MCF 10A (cell line): Measurements from ENCODE around the gene FXYD6. TPM values are rescaled to one million over a fixed set of nuclear protein-coding genes. Genes with fewer than 3 reads are reported as not detected.

Source experiments
- BruUV-seq: library from RNA; stranded (reverse); fragments of 400-500 nt; replicated peaks from 2 replicates; lab custom pipeline; 2021; lab: Mats Ljungman, UMichigan
- CTCF ChIA-PET: fragments of 300-600 bp; sonication (Branson Sonifier 250); formaldehyde crosslinking; extraction: SDS; loops from one replicate; lab custom pipeline; 2021; ENCODE audit warnings: antibody characterized with exemption, inconsistent platforms; lab: Yijun Ruan, JAX
- POLR2A ChIA-PET: fragments of 300-600, 350-650 bp; sonication (Branson Sonifier 250); formaldehyde crosslinking; extraction: SDS; loops from one replicate; lab custom pipeline; 2020; ENCODE audit warnings: antibody characterized with exemption, inconsistent platforms; lab: Yijun Ruan, JAX
- DNase-seq: peaks from one replicate; pipeline ENCODE4 v3.0.0-alpha.2; 2018; ENCODE audit not compliant: unreplicated experiment
- H3K27ac Mint-ChIP-seq: one replicate; pipeline ENCODE4 v1.8.0; 2022; ENCODE audit warnings: mild to moderate bottlenecking, low read depth, mixed read lengths; ENCODE audit not compliant: unreplicated experiment
- H3K27me3 Mint-ChIP-seq: one replicate; pipeline ENCODE4 v1.8.0; 2022; ENCODE audit warnings: mixed read lengths; ENCODE audit not compliant: insufficient read depth, unreplicated experiment
- H3K36me3 Mint-ChIP-seq: one replicate; pipeline ENCODE4 v1.8.0; 2022; ENCODE audit warnings: mild to moderate bottlenecking, moderate library complexity, mixed read lengths; ENCODE audit not compliant: insufficient read depth, unreplicated experiment
- H3K4me1 Mint-ChIP-seq: one replicate; pipeline ENCODE4 v1.8.0; 2022; ENCODE audit warnings: mixed read lengths; ENCODE audit not compliant: insufficient read depth, unreplicated experiment
- H3K4me3 Mint-ChIP-seq: one replicate; pipeline ENCODE4 v1.8.0; 2022; ENCODE audit warnings: mild to moderate bottlenecking, moderate library complexity, mixed read lengths; ENCODE audit not compliant: unreplicated experiment
- H3K9me3 Mint-ChIP-seq: one replicate; pipeline ENCODE4 v1.8.0; 2022; ENCODE audit warnings: mixed read lengths; ENCODE audit not compliant: unreplicated experiment
- intact Hi-C: fragments of 100-400 bp; cut with micrococcal nuclease; formaldehyde crosslinking; loops from 2 replicates; pipeline ENCODE4 v1.14.1; 2022
- total RNA-seq: library from RNA; stranded (reverse); gene quantifications from 2 replicates; pipeline ENCODE4 v1.2.3, GENCODE V29; 2022
- TF ChIP-seq, protein P1 (sequence below): fragments of 200-600 bp; IDR thresholded peaks from one replicate; pipeline ENCODE4 v1.8.0; 2022; ENCODE audit warnings: antibody characterized with exemption, mild to moderate bottlenecking; ENCODE audit not compliant: unreplicated experiment

FXYD6 gene
- total RNA-seq, 1 experiment from 2014 or later = not detected

- H3K36me3 Mint-ChIP-seq = no peaks in the 10 kb centered on the region
- peak; percentile 19 for DNase-seq
- H3K4me3 Mint-ChIP-seq = no peak overlapping the region
- H3K4me1 Mint-ChIP-seq = no peaks in the 10 kb centered on the region
- H3K27me3 Mint-ChIP-seq = peaks cover 20% of the 10 kb centered on the region
- no peaks in the 10 kb centered on the region for H3K9me3 Mint-ChIP-seq
- intact Hi-C loops = no loop called here
- no peak overlapping the region for H3K27ac Mint-ChIP-seq
- BruUV-seq = no TSS peak
- POLR2A ChIA-PET = no interaction called here
- TF ChIP-seq, protein P1, sequence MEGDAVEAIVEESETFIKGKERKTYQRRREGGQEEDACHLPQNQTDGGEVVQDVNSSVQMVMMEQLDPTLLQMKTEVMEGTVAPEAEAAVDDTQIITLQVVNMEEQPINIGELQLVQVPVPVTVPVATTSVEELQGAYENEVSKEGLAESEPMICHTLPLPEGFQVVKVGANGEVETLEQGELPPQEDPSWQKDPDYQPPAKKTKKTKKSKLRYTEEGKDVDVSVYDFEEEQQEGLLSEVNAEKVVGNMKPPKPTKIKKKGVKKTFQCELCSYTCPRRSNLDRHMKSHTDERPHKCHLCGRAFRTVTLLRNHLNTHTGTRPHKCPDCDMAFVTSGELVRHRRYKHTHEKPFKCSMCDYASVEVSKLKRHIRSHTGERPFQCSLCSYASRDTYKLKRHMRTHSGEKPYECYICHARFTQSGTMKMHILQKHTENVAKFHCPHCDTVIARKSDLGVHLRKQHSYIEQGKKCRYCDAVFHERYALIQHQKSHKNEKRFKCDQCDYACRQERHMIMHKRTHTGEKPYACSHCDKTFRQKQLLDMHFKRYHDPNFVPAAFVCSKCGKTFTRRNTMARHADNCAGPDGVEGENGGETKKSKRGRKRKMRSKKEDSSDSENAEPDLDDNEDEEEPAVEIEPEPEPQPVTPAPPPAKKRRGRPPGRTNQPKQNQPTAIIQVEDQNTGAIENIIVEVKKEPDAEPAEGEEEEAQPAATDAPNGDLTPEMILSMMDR = no peak
- CTCF ChIA-PET = interaction anchor here (0.6 to 2.2 kb wide), 4 partner anchors 27 to 373 kb away, joined by 3 to 8 read pairs (median 3); no protein-coding TSS in a partner anchor
Observed at GRCh38 chr11:117919781-117920221, 43.3 kb upstream of the FXYD6 start.

DNA sequence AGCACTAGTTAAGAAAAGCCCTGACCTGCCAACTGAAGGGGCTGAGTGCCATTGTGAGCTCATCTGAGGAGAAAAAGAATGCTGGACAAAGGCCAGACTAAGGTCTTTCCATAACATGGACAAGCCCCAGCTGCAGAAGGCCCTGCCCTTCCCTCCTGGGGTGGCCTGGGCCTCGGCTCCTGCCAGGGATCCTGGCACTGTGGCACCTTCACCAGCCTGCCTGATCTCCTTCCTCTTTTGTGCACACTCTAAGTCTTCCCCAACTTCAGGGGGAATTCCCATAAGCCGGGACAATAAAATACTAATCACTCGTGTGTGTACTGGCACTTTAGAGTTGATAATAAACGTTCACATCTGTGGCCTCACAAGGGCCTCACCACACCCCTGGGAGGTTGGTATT is 42.9 kb upstream of the FXYD6 start:
- TF ChIP-seq, protein P1 = no peak
- Mint-ChIP-seq H3K36me3 (no peaks in the 10 kb centered on the region), H3K4me3 (no peak overlapping the region), H3K4me1 (no peaks in the 10 kb centered on the region), H3K27me3 (peaks cover 24% of the 10 kb centered on the region), H3K27ac (no peak overlapping the region), H3K9me3 (no peaks in the 10 kb centered on the region)
- no TSS peak for BruUV-seq
- POLR2A ChIA-PET = no interaction called here
- intact Hi-C loops = no loop called here
- DNase-seq = no peak
- CTCF ChIA-PET = interaction anchor here (0.6 to 2.2 kb wide), 4 partner anchors 28 to 372 kb away, joined by 3 to 8 read pairs (median 3); no protein-coding TSS in a partner anchor

GRCh38 chr11:117918366-117919255 is 42.2 kb upstream of the FXYD6 start:
- intact Hi-C loops = no loop called here
- TF ChIP-seq, protein P1 = no peak
- H3K36me3 Mint-ChIP-seq = no peaks in the 10 kb centered on the region
- BruUV-seq = no TSS peak
- H3K27ac Mint-ChIP-seq = no peak overlapping the region
- CTCF ChIA-PET = interaction anchor here (0.6 to 2.2 kb wide), 3 partner anchors 28 to 371 kb away, joined by 3 to 8 read pairs (median 3); no protein-coding TSS in a partner anchor
- POLR2A ChIA-PET = no interaction called here
- H3K4me3 Mint-ChIP-seq = no peak overlapping the region
- H3K4me1 Mint-ChIP-seq = no peaks in the 10 kb centered on the region
- no peaks in the 10 kb centered on the region for H3K9me3 Mint-ChIP-seq
- DNase-seq = no peak
- peaks cover 24% of the 10 kb centered on the region for H3K27me3 Mint-ChIP-seq

DNA sequence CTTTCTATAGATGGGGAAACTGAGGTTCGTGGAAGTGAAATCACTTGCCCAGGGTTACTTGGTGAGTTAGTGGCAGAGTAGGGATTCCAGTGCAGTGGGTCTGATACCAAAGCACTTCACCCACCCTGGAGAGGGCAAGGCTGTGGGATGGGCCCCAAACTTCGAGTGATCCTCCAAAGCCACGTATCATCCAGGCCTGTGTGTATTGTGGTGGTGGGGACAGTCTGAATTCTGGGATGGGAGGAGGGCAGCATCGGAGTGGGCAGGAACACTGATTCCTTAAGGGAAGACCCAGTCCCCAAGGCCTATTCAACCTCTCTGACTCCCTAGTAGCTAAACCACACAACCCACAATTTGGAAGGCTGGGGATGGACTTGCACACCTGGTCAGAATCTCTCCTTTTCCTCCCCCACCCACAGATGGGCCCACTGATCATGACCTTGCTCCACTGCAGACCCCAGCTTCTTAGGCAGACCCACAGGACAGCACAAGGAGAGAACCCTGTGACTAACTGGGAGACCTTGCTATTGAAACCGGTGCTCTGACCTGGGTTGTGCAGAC is 41.2 kb upstream of the FXYD6 start:
- Mint-ChIP-seq H3K27ac (no peak overlapping the region), H3K4me3 (no peak overlapping the region), H3K4me1 (no peaks in the 10 kb centered on the region), H3K9me3 (no peaks in the 10 kb centered on the region), H3K36me3 (no peaks in the 10 kb centered on the region), H3K27me3 (peaks cover 24% of the 10 kb centered on the region)
- ChIA-PET CTCF (interaction anchor here (1.0 to 2.1 kb wide), 2 partner anchors 28 to 75 kb away, joined by 5 to 14 read pairs; no protein-coding TSS in a partner anchor), POLR2A (no interaction called here)
- TF ChIP-seq, protein P1 = no peak
- no TSS peak for BruUV-seq
- intact Hi-C loops = no loop called here
- no peak for DNase-seq
